ENCODE measurements around the gene TPRG1.
A peak's percentile ranks its signal among the peaks of the same experiment; 100 is the strongest.
"Not testable (repeated sequence)": the region's sequence is repeated elsewhere in the genome, so short reads cannot be mapped to it uniquely, and the experiment has no call there.

The TPRG1 gene

GRCh38 chr3:189316296-189317019 lies 144.7 kb downstream of the TPRG1 start:
- DNase-seq (no peak), ATAC-seq (no peak)

DNA sequence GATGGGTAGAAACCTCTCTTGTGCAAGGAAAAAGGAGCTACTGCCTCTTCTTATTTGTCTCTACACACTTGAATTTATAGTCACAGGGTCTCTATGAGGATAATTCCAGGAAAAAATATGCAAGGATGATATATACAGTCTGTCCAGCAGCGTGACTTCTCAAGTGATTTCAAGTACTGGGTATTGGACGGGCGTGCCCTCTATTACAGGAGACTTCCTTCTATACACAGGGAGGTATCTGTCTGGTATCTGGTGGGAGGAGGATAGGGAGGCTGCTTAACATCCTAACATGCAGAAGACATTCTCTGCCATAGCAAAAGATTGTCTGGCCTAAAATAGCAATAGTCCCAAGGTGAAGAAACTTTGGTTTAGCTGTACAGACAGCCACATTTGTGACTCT lies 146.1 kb downstream of the TPRG1 start:
- no peak for ATAC-seq
- DNase-seq: no peak

- ATAC-seq (no peak), DNase-seq (no peak)
These were observed 148.7 kb downstream of the TPRG1 start for GRCh38 chr3:189320511-189320910.

DNA sequence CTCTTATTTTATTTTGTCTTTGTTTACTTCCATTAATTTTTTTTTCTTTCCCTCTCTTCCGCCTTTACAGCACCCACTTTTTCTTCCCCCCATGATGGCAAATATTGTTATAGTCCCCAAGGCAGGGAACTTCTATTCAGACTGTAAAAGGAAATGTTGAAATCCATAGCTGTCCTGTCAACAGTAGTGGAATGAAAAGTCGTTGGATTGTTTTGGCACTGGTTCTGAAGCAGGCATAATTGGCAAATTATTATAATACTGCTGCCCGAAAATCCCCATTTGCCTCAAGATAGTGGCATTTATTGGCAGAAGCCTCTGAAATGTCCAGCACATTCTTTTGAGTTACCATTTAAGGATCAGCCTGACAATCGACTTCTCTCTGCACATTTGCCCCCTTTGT lies 150.6 kb downstream of the TPRG1 start:
- ATAC-seq (no peak), DNase-seq (no peak)

GRCh38 chr3:189324538-189325138 lies 152.9 kb downstream of the TPRG1 start:
- peak; percentile 99 for ATAC-seq
- peak; percentile 75 for DNase-seq

- ATAC-seq: no peak
- no peak for DNase-seq
These were observed 153.7 kb downstream of the TPRG1 start for GRCh38 chr3:189325454-189325853.

DNA sequence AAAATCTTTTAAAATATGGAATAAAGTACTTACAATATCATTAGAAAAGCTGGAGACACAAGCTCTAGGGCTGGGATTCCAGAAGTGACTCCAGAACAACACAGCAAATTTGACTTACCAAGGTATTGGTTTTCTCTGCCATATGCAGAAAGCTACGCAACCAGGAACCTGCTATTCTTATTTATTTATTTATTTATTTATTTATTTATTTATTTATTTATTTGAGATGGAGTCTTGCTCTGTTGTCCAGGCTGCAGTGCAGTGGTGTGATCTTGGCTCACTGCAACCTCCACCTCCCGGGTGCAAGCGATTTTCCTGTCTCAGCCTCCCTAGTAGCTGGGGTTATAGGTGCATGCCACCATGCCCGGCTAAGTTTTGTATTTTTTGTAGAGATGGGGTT lies 157.9 kb downstream of the TPRG1 start:
- not testable (repeated sequence) for ATAC-seq, DNase-seq

DNA sequence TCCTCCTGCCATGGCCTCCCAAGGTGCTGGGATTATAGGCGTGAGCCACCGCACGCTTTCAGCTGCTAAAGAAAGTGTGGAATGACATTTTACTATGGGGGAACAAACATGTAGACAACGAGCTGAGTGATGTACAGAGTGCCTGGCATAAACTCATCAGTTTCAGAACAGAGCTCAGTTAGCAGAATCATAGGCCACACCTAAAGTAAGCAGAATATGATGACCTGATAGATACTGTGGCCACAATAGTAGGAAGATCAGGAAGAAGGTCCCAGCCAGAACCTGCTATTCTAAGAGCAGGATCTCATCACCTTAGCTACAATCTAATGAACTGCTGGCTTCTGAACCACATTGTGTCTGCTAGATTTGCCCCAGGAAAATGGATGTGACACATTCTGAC lies 158.3 kb downstream of the TPRG1 start:
- DNase-seq (no peak), ATAC-seq (no peak)

- DNase-seq (no peak), ATAC-seq (peak; percentile 77)
These were observed 159.2 kb downstream of the TPRG1 start for GRCh38 chr3:189331002-189331418.

GRCh38 chr3:189334064-189334920 lies 162.5 kb downstream of the TPRG1 start:
- DNase-seq (no peak), ATAC-seq (peak; percentile 25)

DNA sequence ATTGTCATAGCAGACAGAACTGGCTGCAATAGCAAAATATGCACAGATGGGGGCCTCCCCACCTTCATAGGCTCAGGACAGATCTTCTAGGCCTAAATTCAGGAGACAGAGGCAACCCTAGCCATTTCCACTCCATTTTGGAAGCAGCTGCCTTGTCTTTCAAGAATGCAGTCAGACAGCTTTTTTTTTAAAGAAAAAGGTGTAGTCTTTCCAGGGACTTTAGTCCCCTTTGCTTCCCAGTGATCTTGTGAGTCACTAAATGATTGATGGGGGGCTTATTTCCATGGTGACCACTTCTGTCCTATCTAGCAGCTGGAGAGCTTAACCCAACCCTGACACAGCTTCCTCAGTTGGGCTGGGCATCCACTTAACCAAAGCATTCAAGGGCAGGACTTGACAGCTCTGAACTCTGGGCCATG lies 165.9 kb downstream of the TPRG1 start:
- no peak for DNase-seq
- no peak for ATAC-seq

DNA sequence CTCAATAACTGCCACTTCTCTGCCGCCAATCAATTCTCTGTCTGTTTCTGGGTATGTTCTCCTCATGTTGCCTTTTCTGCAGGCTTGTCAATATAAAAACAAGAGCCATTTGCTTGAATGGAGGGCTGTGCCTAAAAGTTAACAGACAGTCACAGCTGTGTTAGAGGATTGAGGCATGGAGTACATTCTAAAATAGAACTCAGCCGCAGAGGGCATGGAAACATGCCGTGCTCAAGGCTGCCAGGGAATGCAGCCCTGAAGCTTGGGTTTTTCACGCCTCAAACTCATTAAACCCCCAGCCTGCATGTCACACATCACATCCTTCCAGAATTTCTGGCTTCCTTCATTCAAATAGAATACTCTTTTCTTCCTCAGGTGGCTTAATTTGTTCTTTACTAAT lies 166.6 kb downstream of the TPRG1 start:
- ATAC-seq (no peak), DNase-seq (no peak)

- DNase-seq: no peak
- ATAC-seq: no peak
These were observed 168.2 kb downstream of the TPRG1 start for GRCh38 chr3:189339996-189340395.

DNA sequence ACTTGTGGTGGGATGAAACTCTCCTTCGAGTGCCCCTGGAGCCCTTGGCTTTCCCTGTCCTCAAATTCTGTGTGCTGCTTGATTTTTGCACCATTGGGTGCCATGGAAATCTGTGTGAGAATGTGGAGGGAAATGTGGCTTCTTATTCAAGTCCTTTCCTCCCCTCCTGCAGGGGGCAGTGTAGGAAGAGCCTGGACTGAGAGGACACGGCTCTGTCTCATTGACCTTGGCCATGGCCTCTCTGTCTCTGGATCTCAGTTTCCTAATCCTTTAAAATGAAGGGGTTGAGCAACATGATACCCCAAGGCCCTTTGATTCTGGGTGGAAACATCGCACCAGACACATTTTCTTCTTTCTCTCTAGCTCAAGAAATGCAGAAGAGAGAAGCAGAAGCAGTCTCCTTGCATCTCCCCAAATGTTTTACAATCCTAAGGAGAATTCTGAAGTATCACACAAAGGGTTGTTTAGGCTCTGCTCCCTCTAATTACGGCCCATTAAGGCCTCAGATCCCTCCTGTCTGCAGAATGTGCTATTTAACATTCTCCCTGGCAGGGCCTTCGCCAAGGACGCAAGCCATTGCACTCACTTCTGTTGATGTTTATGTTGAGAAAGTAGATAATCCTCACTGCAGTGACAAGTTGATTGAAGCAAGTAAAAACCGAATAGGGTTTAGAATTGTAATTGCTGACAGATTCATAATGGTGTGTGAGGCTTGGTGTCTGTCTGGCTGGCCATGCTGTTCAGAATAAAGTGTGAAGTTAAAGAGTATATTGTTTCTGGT lies 169.1 kb downstream of the TPRG1 start:
- ATAC-seq (no peak), DNase-seq (peak; percentile 40)

GRCh38 chr3:189342811-189343210 lies 171.0 kb downstream of the TPRG1 start:
- no peak for DNase-seq
- no peak for ATAC-seq

- DNase-seq (no peak), ATAC-seq (no peak)
These were observed 173.2 kb downstream of the TPRG1 start for GRCh38 chr3:189344996-189345395.

DNA sequence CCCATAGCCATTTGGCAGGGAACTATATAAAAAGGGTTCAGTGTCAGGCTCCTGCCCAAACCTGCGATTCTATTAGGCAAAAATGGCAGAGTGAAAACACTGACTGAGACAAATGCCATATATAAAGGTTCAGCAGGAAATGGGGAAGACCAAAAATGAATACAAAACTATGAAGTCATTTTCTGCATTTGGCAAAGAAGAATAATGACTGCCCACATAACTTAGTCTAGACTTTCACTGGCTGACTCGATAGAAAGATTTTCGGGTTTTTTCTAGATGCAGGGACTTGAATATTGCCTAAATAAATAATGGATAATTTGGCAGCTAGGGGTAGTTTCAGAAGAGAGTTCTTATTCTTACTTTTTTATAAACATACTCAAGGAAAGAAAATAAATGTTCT lies 178.0 kb downstream of the TPRG1 start:
- ATAC-seq (no peak), DNase-seq (no peak)

- ATAC-seq: no peak
These were observed 181.7 kb downstream of the TPRG1 start for GRCh38 chr3:189353318-189353965.

DNA sequence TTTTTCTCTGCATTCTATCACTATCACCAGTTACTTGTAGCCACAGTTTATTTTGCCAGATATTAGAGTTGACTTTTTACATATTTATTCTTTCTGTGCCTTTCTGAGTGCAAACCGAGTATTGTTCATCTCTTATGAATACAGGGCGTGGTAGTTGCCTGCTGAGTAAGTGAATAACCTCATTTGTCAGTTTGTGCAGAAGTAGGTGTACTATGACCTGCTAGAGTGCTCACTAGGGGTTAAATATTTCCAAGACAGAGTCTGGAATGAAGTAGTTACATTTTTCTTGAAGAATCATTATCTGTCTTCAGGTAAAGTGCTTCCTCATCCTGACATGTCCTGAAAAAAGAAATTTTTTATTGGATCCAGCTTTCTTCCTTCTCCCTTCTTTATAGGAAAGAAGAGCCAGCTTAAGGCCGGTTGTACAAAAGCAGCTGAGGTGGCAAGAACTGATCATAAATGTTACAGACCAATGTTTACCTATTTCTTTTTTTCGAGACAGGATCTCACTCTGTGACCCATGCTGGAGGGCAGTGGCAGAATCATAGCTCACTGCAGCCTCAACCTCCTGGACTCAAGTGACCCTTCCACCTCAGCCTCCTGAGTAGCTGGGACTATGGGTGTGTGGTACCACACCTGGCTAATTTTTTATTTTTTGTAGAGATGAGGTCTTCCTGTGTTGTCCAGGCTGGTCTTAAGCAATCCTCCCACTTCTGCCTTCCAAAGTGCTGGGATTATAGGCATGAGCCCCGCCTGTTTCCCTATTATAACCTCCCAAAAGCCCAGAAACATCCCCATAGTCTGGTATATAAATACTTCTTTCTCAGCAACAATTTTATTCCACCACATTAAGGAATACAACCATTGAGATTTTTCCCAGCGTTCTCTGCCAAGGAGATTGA lies 182.5 kb downstream of the TPRG1 start:
- ATAC-seq (no peak), DNase-seq (no peak)

More at GRCh38 chr3:189353318-189353965, 181.7 kb downstream of the TPRG1 start:
- DNase-seq: no peak

GRCh38 chr3:189355115-189355480 lies 183.3 kb downstream of the TPRG1 start:
- ATAC-seq (no peak), DNase-seq (no peak)
